CMK (cell line): ENCODE results near the gene SHROOM3.

Experiments used
- DNase-seq: peaks from one replicate; pipeline ENCODE4 v3.0.0-alpha.2; 2010; ENCODE audit warnings: low read depth

The SHROOM3 gene

GRCh38 chr4:76751612-76752343 lies 316.7 kb downstream of the SHROOM3 start:
- DNase-seq, result no peak

- DNase-seq, result no peak
Measured at GRCh38 chr4:76752861-76753501, 318.0 kb downstream of the SHROOM3 start.

- DNase-seq, result no peak
Measured at GRCh38 chr4:76753814-76754213, 318.8 kb downstream of the SHROOM3 start.

- no peak for DNase-seq
Measured at GRCh38 chr4:76754439-76754838, 319.4 kb downstream of the SHROOM3 start.

- no peak for DNase-seq
Measured at GRCh38 chr4:76755756-76756155, 320.7 kb downstream of the SHROOM3 start.

- DNase-seq, result no peak
Measured at GRCh38 chr4:76756416-76756815, 321.4 kb downstream of the SHROOM3 start.

GRCh38 chr4:76757418-76757939 lies 322.4 kb downstream of the SHROOM3 start:
- no peak for DNase-seq

GRCh38 chr4:76758290-76758882 lies 323.4 kb downstream of the SHROOM3 start:
- DNase-seq, result no peak

- DNase-seq, result no peak
Measured at GRCh38 chr4:76758996-76759395, 324.0 kb downstream of the SHROOM3 start.

- no peak for DNase-seq
Measured at GRCh38 chr4:76760193-76760592, 325.2 kb downstream of the SHROOM3 start.

GRCh38 chr4:76762137-76763130 lies 327.4 kb downstream of the SHROOM3 start:
- DNase-seq, result no peak

GRCh38 chr4:76764251-76764650 lies 329.2 kb downstream of the SHROOM3 start:
- DNase-seq, result no peak

GRCh38 chr4:76765473-76766183 lies 330.6 kb downstream of the SHROOM3 start:
- DNase-seq, result no peak

GRCh38 chr4:76767983-76768382 lies 333.0 kb downstream of the SHROOM3 start:
- no peak for DNase-seq

- no peak for DNase-seq
Measured at GRCh38 chr4:76772498-76773106, 337.6 kb downstream of the SHROOM3 start.

GRCh38 chr4:76773766-76774165 lies 338.7 kb downstream of the SHROOM3 start:
- no peak for DNase-seq

GRCh38 chr4:76779740-76780459 lies 344.9 kb downstream of the SHROOM3 start:
- DNase-seq, result no peak

GRCh38 chr4:76780781-76781697 lies 346.0 kb downstream of the SHROOM3 start:
- no peak for DNase-seq
